ENCODE data around the gene ADAMTS12.

Gene ADAMTS12

GRCh38 chr5:33807771-33808170 is 84.0 kb downstream of the ADAMTS12 start:
- H3K27me3 ChIP-seq: no peaks in the 10 kb centered on the region
- no peak overlapping the region for H3K4me3 ChIP-seq (ENCODE audit: low read depth in 1 of 2, low read length in 1 of 2)
- no peaks in the 10 kb centered on the region for H3K4me1 ChIP-seq (ENCODE audit: control insufficient read depth in 1 of 2, insufficient read depth in 1 of 2, low read depth in 1 of 2, low read length in 1 of 2)
- no peaks in the 10 kb centered on the region for H3K9me3 ChIP-seq
- TF ChIP-seq CTCF (IDR thresholded peaks at IDR 0.05): no peak
- H3K36me3 ChIP-seq: no peaks in the 10 kb centered on the region
- H3K27ac ChIP-seq: no peak overlapping the region

- Histone ChIP-seq H3K27me3 (no peaks in the 10 kb centered on the region), H3K27ac (no peak overlapping the region), H3K4me3 (ENCODE audit: low read depth in 1 of 2, low read length in 1 of 2) (no peak overlapping the region), H3K36me3 (no peaks in the 10 kb centered on the region), H3K9me3 (no peaks in the 10 kb centered on the region), H3K4me1 (ENCODE audit: control insufficient read depth in 1 of 2, insufficient read depth in 1 of 2, low read depth in 1 of 2, low read length in 1 of 2) (no peaks in the 10 kb centered on the region)
- no peak for TF ChIP-seq CTCF (IDR thresholded peaks at IDR 0.05)
Measured at GRCh38 chr5:33806738-33807442, 84.9 kb downstream of the ADAMTS12 start.

- Histone ChIP-seq H3K9me3 (no peaks in the 10 kb centered on the region), H3K4me3 (ENCODE audit: low read depth in 1 of 2, low read length in 1 of 2) (no peak overlapping the region)
- no peak for TF ChIP-seq CTCF (IDR thresholded peaks at IDR 0.05)
Measured at GRCh38 chr5:33801292-33801691, 90.5 kb downstream of the ADAMTS12 start.

GRCh38 chr5:33800241-33800950 is 91.4 kb downstream of the ADAMTS12 start:
- Histone ChIP-seq H3K4me1 (ENCODE audit: control insufficient read depth in 1 of 2, insufficient read depth in 1 of 2, low read depth in 1 of 2, low read length in 1 of 2) (no peaks in the 10 kb centered on the region), H3K27ac (no peak overlapping the region), H3K9me3 (no peaks in the 10 kb centered on the region), H3K36me3 (no peaks in the 10 kb centered on the region), H3K27me3 (no peaks in the 10 kb centered on the region), H3K4me3 (ENCODE audit: low read depth in 1 of 2, low read length in 1 of 2) (no peak overlapping the region)
- TF ChIP-seq CTCF (IDR thresholded peaks at IDR 0.05): no peak

More at GRCh38 chr5:33801292-33801691, 90.5 kb downstream of the ADAMTS12 start:
- H3K27me3 ChIP-seq: no peaks in the 10 kb centered on the region
- H3K36me3 ChIP-seq: no peaks in the 10 kb centered on the region
- H3K4me1 ChIP-seq (ENCODE audit: control insufficient read depth in 1 of 2, insufficient read depth in 1 of 2, low read depth in 1 of 2, low read length in 1 of 2): no peaks in the 10 kb centered on the region
- H3K27ac ChIP-seq: no peak overlapping the region

- Histone ChIP-seq H3K36me3 (no peaks in the 10 kb centered on the region), H3K4me1 (ENCODE audit: control insufficient read depth in 1 of 2, insufficient read depth in 1 of 2, low read depth in 1 of 2, low read length in 1 of 2) (no peaks in the 10 kb centered on the region), H3K4me3 (ENCODE audit: low read depth in 1 of 2, low read length in 1 of 2) (no peak overlapping the region), H3K27ac (no peak overlapping the region), H3K27me3 (no peaks in the 10 kb centered on the region), H3K9me3 (no peaks in the 10 kb centered on the region)
- TF ChIP-seq CTCF (IDR thresholded peaks at IDR 0.05): no peak
Measured at GRCh38 chr5:33795496-33795895, 96.3 kb downstream of the ADAMTS12 start.
